Smooth muscle cell (in vitro differentiated cells): ENCODE data around the gene SERPINI1. TPM values are rescaled to one million over a fixed set of nuclear protein-coding genes. Genes with fewer than 3 reads are reported as not detected.

ENCODE experiments used
- DNase-seq: peaks from one replicate; lab custom pipeline; 2025; ENCODE audit not compliant: unreplicated experiment; lab: John Stamatoyannopoulos, UW
- H2AFZ ChIP-seq: fragments of 200-600 bp; sonication (generic); 2 replicates; pipeline ENCODE4 v1.6.0; 2016; ENCODE audit warnings: antibody characterized with exemption, low read depth, mild to moderate bottlenecking
- H3F3A ChIP-seq: fragments of 200-600 bp; sonication (generic); 2 replicates; pipeline ENCODE4 v1.6.0; 2017; ENCODE audit warnings: antibody characterized with exemption, low read depth
- H3K27ac ChIP-seq: fragments of 200-600 bp; sonication (generic); 2 replicates; pipeline ENCODE4 v1.5.1; 2016; ENCODE audit warnings: low read depth, mild to moderate bottlenecking
- H3K27me3 ChIP-seq: fragments of 200-600 bp; sonication (generic); 2 replicates; pipeline ENCODE4 v1.6.1; 2016; ENCODE audit warnings: low read depth, mild to moderate bottlenecking
- H3K36me3 ChIP-seq: fragments of 200-600 bp; sonication (generic); 2 replicates; pipeline ENCODE4 v1.5.1; 2016; ENCODE audit warnings: low read depth
- H3K4me1 ChIP-seq: fragments of 200-600 bp; sonication (generic); 2 replicates; pipeline ENCODE4 v1.5.1; 2016; ENCODE audit warnings: low read depth
- H3K4me2 ChIP-seq: fragments of 200-600 bp; sonication (generic); 2 replicates; pipeline ENCODE4 v1.6.0; 2016; ENCODE audit warnings: mild to moderate bottlenecking
- H3K4me3 ChIP-seq: fragments of 200-600 bp; sonication (generic); 2 replicates; pipeline ENCODE4 v1.5.1; 2016; ENCODE audit warnings: mild to moderate bottlenecking
- H3K79me2 ChIP-seq: fragments of 200-600 bp; sonication (generic); 2 replicates; pipeline ENCODE4 v1.6.0; 2016; ENCODE audit warnings: low read depth, mild to moderate bottlenecking
- H3K9ac ChIP-seq: fragments of 200-600 bp; sonication (generic); 2 replicates; pipeline ENCODE4 v1.6.0; 2016; ENCODE audit warnings: low read depth
- H3K9me3 ChIP-seq: fragments of 200-600 bp; sonication (generic); replicated peaks from 2 replicates; pipeline ENCODE4 v1.5.1; 2016; ENCODE audit warnings: low read depth
- H4K20me1 ChIP-seq: fragments of 200-600 bp; sonication (generic); 2 replicates; pipeline ENCODE4 v1.6.0; 2016; ENCODE audit warnings: low read depth
- CTCF ChIP-seq: fragments of 200-600 bp; sonication (generic); IDR thresholded peaks from 2 replicates; pipeline ENCODE4 v1.5.1; 2017; ENCODE audit warnings: borderline replicate concordance, mild to moderate bottlenecking, antibody characterized with exemption; ENCODE audit not compliant: insufficient read depth, poor library complexity, severe bottlenecking
- WGBS: methylation state at CpG from one replicate; pipeline ENCODE4 v1.1.7; 2016; ENCODE audit warnings: low lambda C conversion rate; 5-methylcytosine and 5-hydroxymethylcytosine counted together
- polyA plus RNA-seq: library from polyadenylated mRNA; unstranded; fragments of >200 nt; fragmentation: Nextera tagmentation; extraction: Ambion mirVana; gene quantifications from 2 replicates; pipeline ENCODE4 v1.2.1, GENCODE V29; 2016
- total RNA-seq: library from RNA; depleted of rRNA; stranded (reverse); fragments of >200 nt; gene quantifications from 2 replicates; pipeline ENCODE4 v1.2.3, GENCODE V29; 2014

Gene SERPINI1
- total and polyA plus RNA-seq, 2 experiments from 2014 or later: 40.5 to 54.9 TPM

- DNase-seq: no peak
- Histone ChIP-seq H3K36me3 (peaks cover 30% of the 10 kb centered on the region), H3K9me3 (no peaks in the 10 kb centered on the region), H3F3A (no peaks in the 10 kb centered on the region), H3K4me1 (no peaks in the 10 kb centered on the region), H3K4me2 (no peak overlapping the region), H3K27me3 (no peaks in the 10 kb centered on the region), H3K4me3 (no peak overlapping the region), H3K27ac (no peak overlapping the region), H2AFZ (no peak overlapping the region), H4K20me1 (peaks cover 14% of the 10 kb centered on the region), H3K9ac (no peak overlapping the region), H3K79me2 (peaks cover 24% of the 10 kb centered on the region)
- no peak for TF ChIP-seq CTCF
- WGBS: 96% methylated on average over 4 of the region's 4 CpGs
Observed at GRCh38 chr3:167700046-167700445, 35.5 kb upstream of the SERPINI1 start.

GRCh38 chr3:167700926-167701325, 34.6 kb upstream of the SERPINI1 start:
- Histone ChIP-seq H3K79me2 (peaks cover 31% of the 10 kb centered on the region), H3K4me1 (no peaks in the 10 kb centered on the region), H3K9me3 (no peaks in the 10 kb centered on the region), H3K4me3 (no peak overlapping the region), H3K4me2 (no peak overlapping the region), H3F3A (no peaks in the 10 kb centered on the region), H4K20me1 (peaks cover 21% of the 10 kb centered on the region), H3K36me3 (peaks cover 25% of the 10 kb centered on the region), H3K27me3 (no peaks in the 10 kb centered on the region), H3K9ac (no peak overlapping the region), H2AFZ (no peak overlapping the region), H3K27ac (no peak overlapping the region)
- WGBS: 94% methylated on average over 2 of the region's 2 CpGs
- no peak for DNase-seq
- TF ChIP-seq CTCF: no peak

GRCh38 chr3:167705840-167706239, 29.7 kb upstream of the SERPINI1 start:
- no peak overlapping the region for H3K4me3 ChIP-seq
- H3K27ac ChIP-seq: no peak overlapping the region
- H3K4me2 ChIP-seq: no peak overlapping the region
- 83% methylated on average over 2 of the region's 2 CpGs for WGBS
- peaks cover 36% of the 10 kb centered on the region for H3K79me2 ChIP-seq
- no peaks in the 10 kb centered on the region for H3K4me1 ChIP-seq
- H3K9ac ChIP-seq: no peak overlapping the region
- H3K9me3 ChIP-seq: no peaks in the 10 kb centered on the region
- peaks cover 46% of the 10 kb centered on the region for H4K20me1 ChIP-seq
- H2AFZ ChIP-seq: no peak overlapping the region
- no peaks in the 10 kb centered on the region for H3F3A ChIP-seq
- peaks cover 23% of the 10 kb centered on the region for H3K36me3 ChIP-seq
- H3K27me3 ChIP-seq: no peaks in the 10 kb centered on the region
- no peak for TF ChIP-seq CTCF
- DNase-seq: no peak

GRCh38 chr3:167709690-167710089, 25.8 kb upstream of the SERPINI1 start:
- no peak for TF ChIP-seq CTCF

More at GRCh38 chr3:167709690-167710089, 25.8 kb upstream of the SERPINI1 start:
- 97% methylated on average over 4 of the region's 4 CpGs for WGBS
- H3K27ac ChIP-seq: no peak overlapping the region
- H2AFZ ChIP-seq: no peak overlapping the region
- H3F3A ChIP-seq: no peaks in the 10 kb centered on the region
- H3K36me3 ChIP-seq: peaks cover 7% of the 10 kb centered on the region
- H3K4me1 ChIP-seq: no peaks in the 10 kb centered on the region
- no peak overlapping the region for H3K9ac ChIP-seq
- H3K79me2 ChIP-seq: peaks cover 59% of the 10 kb centered on the region
- no peak overlapping the region for H3K4me2 ChIP-seq
- H3K4me3 ChIP-seq: no peak overlapping the region
- H3K27me3 ChIP-seq: no peaks in the 10 kb centered on the region
- H3K9me3 ChIP-seq: no peaks in the 10 kb centered on the region
- peaks cover 84% of the 10 kb centered on the region for H4K20me1 ChIP-seq
- DNase-seq: no peak
